Thymus (tissue), 11 donors: Measurements from ENCODE around the gene SNRNP40. TPM values are rescaled to one million over a fixed set of nuclear protein-coding genes. Genes with fewer than 3 reads are reported as not detected.
"Not testable (repeated sequence)": the region's sequence is repeated elsewhere in the genome, so short reads cannot be mapped to it uniquely, and the experiment has no call there.

Experiments
- DNase-seq, 9 donors: peaks; one replicate each; pipeline ENCODE4 v3.0.0-alpha.2; 2013; ENCODE audit warnings: low spot score in 9 of 9, low read depth in 6 of 9, missing footprints in 1 of 9
- H3K27ac ChIP-seq, 2 donors: one replicate each; pipeline ENCODE4 v1.5.1; 2013; ENCODE audit warnings: control low read depth in 1 of 2, low read depth in 1 of 2, low read length in 1 of 2, mild to moderate bottlenecking in 1 of 2, moderate library complexity in 1 of 2
- H3K27me3 ChIP-seq, 2 donors: one replicate each; pipeline ENCODE4 v1.5.1; 2013; ENCODE audit warnings: low read length in 1 of 2; ENCODE audit not compliant: control insufficient read depth in 2 of 2, insufficient read depth in 1 of 2
- H3K36me3 ChIP-seq, 2 donors: one replicate each; pipeline ENCODE4 v1.5.1; 2013; ENCODE audit warnings: low read length in 1 of 2, mild to moderate bottlenecking in 1 of 2, moderate library complexity in 1 of 2; ENCODE audit not compliant: control insufficient read depth in 2 of 2, insufficient read depth in 2 of 2
- H3K4me1 ChIP-seq, 2 donors: one replicate each; pipeline ENCODE4 v1.5.1; 2013; ENCODE audit warnings: low read length in 2 of 2; ENCODE audit not compliant: control insufficient read depth in 2 of 2, insufficient read depth in 2 of 2
- H3K4me3 ChIP-seq, 2 donors: one replicate each; pipeline ENCODE4 v1.5.1; 2013; ENCODE audit warnings: low read length in 2 of 2, control low read depth in 1 of 2, mild to moderate bottlenecking in 1 of 2
- H3K9me3 ChIP-seq, 2 donors: one replicate each; pipeline ENCODE4 v1.5.1; 2013; ENCODE audit warnings: low read length in 1 of 2, mild to moderate bottlenecking in 1 of 2; ENCODE audit not compliant: control insufficient read depth in 2 of 2, insufficient read depth in 1 of 2
- WGBS: extraction: QIAGEN DNeasy Blood & Tissue Kit; methylation state at CpG from one replicate; pipeline ENCODE4 v1.1.7; 2013; 5-methylcytosine and 5-hydroxymethylcytosine counted together
- polyA plus RNA-seq: library from polyadenylated mRNA; stranded (reverse); fragments of 200-250 nt; gene quantifications from one replicate; pipeline ENCODE4 v1.2.3, GENCODE V29; 2013
- total RNA-seq: library from RNA; stranded (reverse); fragments of 120-200 nt; gene quantifications from one replicate; pipeline ENCODE4 v1.2.4, GENCODE V29; 2013
- donor health status: healthy.

Gene SNRNP40
- total and polyA plus RNA-seq, 2 donors: 36.8 to 122 TPM

DNA sequence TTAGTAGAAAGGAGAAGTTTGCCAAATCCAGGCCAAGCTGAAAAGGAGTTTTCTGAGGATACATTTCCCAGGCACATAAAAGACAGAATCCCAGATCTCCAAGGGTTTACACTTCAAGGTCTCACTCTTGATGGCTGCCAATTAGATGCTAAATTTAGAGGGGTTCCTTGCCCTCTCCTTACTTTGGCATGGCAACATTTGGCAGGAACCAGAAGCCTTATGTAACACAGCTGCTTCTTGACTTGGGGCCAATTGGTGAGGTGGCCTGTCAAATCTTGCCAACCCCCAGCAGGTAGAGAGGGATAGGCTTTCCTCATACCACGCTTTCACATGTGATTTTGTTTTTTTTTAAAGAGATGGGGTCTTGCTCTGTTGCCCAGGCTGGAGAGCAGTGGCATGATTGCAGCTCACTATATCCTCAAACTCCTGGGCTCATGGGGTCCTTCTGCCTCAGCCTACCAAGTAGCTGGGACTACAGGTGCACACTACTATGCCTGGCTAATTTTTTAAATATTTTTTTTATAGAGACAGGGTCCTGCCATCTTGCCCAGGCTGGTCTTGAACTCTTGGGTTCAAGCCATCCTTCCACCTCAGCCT is 31.7 kb downstream of the SNRNP40 start:
- no peaks in the 10 kb centered on the region for H3K4me1 ChIP-seq
- H3K27me3 ChIP-seq: no peaks in the 10 kb centered on the region
- no peak overlapping the region for H3K27ac ChIP-seq
- DNase-seq: no peak
- H3K36me3 ChIP-seq: peaks cover 58 to 74% of the 10 kb centered on the region in 2 donors
- no peaks in the 10 kb centered on the region for H3K9me3 ChIP-seq
- H3K4me3 ChIP-seq: no peak overlapping the region
- 90% methylated on average over 1 of the region's 1 CpG for WGBS

DNA sequence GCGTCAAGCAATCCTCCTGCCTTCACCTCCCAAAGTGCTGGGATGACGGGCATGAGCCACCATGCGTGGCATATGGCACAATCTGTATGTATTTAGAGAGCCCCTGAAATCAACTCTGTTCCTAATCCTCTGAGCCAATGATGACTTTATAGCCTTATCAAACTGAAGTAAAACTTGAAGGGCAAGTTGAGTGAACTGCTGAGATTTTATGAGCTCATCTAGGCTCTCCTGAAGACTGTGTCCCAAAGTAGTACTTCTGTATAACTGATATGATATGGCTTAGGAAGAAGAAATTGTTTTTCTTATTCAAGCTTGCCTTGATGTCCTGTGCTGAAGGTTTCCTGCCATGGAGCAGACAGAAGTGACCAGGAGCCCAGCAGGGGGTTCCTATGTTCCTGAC is 33.2 kb downstream of the SNRNP40 start:
- 98% methylated on average over 3 of the region's 3 CpGs for WGBS
- H3K36me3 ChIP-seq: peaks cover 56 to 73% of the 10 kb centered on the region in 2 donors
- H3K27me3 ChIP-seq: no peaks in the 10 kb centered on the region
- H3K4me1 ChIP-seq: no peaks in the 10 kb centered on the region
- H3K27ac ChIP-seq: no peak overlapping the region
- DNase-seq: no peak
- no peaks in the 10 kb centered on the region for H3K9me3 ChIP-seq
- H3K4me3 ChIP-seq: no peak overlapping the region

DNA sequence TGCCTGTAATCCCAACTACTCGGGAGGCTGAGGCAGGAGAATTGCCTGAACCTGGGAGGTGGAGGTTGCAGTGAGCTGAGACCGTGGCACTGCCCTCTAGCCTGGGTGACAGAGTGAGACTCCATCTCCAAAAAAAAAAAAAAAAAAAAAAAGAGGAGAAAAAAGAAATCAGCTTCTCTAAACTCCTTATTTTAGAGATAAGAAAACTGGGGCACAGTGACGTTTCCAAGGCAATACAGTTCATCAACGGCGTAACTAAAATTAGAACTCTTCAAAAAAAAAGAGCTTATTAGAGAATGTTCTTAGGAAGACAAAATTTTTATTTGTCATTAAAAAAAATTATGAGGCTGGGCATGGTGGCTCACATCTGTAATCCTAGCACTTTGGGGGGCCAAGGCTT is 34.2 kb downstream of the SNRNP40 start:
- not testable (repeated sequence) for H3K4me3 ChIP-seq, H3K27ac ChIP-seq, H3K27me3 ChIP-seq, H3K4me1 ChIP-seq, DNase-seq, H3K9me3 ChIP-seq
- H3K36me3 ChIP-seq: peaks cover 56 to 77% of the 10 kb centered on the region in 2 donors
- WGBS: 98% methylated on average over 5 of the region's 5 CpGs

DNA sequence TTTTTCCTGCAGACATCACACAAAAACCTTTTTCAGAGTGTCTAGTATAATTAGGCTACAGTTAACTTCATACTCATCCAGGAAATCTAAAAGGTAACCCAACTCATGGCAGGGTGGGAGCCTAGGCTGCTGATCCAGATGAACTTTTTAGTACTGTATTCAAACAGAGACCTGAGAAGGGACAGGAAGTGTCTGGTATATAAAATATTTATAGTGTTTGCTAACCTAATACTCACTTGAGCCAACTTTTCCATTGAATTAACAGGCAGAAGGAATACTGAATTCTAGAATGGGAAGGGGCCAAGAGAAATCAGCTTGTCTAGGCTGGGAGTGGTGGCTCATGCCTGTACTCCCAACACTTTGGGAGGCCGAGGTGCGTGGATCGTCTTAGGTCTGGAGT is 34.7 kb downstream of the SNRNP40 start:
- Histone ChIP-seq H3K27ac (no peak overlapping the region), H3K36me3 (peaks cover 56 to 77% of the 10 kb centered on the region in 2 donors)

DNA sequence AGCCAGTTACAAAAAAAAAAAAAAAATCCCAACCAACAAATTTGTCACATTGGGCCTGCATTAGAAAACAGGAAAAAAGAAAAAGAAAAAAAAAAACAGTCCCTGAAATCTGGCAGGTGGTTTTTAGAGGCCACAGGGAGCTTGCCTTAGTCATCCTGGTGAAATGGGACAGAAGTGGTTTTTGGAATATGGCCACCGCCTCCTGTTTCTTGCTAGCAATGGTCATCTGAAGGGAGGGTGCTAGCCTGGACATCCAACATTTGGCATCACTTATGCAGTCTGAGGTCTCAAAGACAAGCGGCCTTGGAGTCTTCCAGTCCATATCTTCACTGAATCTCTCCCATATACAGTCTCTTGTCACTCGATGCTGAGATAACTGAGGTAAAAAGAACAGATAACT is 36.8 kb downstream of the SNRNP40 start:
- 96% methylated on average over 3 of the region's 3 CpGs for WGBS
- Histone ChIP-seq H3K27me3 (no peaks in the 10 kb centered on the region), H3K4me1 (no peaks in the 10 kb centered on the region), H3K9me3 (no peaks in the 10 kb centered on the region), H3K36me3 (peaks cover 43 to 66% of the 10 kb centered on the region in 2 donors), H3K27ac (no peak overlapping the region), H3K4me3 (no peak overlapping the region)
- no peak for DNase-seq

More for the DNA sequence above, 34.7 kb downstream of the SNRNP40 start:
- 97% methylated on average over 3 of the region's 3 CpGs for WGBS
- no peaks in the 10 kb centered on the region for H3K9me3 ChIP-seq
- H3K4me1 ChIP-seq: no peaks in the 10 kb centered on the region
- no peak for DNase-seq
- no peak overlapping the region for H3K4me3 ChIP-seq
- no peaks in the 10 kb centered on the region for H3K27me3 ChIP-seq

DNA sequence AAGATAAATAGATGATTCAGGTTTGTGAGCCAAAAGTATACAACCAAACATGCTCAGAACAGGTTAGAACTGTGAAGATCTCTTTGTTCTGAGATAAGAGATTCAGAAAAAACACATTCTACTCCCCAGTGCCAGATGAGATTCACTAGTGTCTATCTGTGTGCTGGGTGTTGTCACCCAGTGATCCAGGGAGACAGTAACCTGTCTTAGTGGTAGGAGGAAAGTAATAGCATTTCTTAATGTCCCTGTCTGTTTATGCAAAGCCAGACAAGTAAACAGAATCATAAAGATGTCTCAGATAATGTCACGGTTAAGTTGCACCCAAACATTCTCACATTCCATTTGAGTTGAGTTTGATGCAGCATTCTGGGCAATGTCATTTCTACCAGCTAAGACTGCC is 38.0 kb downstream of the SNRNP40 start:
- peaks cover 39 to 57% of the 10 kb centered on the region in 2 donors for H3K36me3 ChIP-seq
- WGBS: 99% methylated on average over 1 of the region's 1 CpG
- H3K4me3 ChIP-seq: no peak overlapping the region
- DNase-seq: no peak
- no peaks in the 10 kb centered on the region for H3K9me3 ChIP-seq
- H3K27me3 ChIP-seq: no peaks in the 10 kb centered on the region
- H3K27ac ChIP-seq: no peak overlapping the region
- H3K4me1 ChIP-seq: no peaks in the 10 kb centered on the region

DNA sequence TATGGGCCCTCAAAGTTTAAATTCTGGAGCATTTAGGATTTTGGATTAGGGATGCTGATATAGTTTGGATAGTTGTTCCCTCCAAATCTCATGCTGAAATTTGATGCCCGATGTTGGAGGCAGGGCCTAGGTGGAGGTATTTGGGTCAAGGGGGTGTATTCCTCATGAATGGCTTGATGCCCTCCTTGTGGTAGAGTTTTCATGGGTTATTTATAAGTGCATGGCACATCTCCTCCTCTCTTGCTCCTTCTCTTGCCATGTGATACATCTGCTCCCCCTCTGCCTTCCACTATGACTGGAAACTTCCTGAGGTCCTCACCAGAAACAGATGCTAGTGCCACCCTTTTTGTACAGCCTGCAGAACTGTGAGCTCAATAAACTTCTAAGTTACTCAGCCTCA is 39.4 kb downstream of the SNRNP40 start:
- H3K4me1 ChIP-seq: no peaks in the 10 kb centered on the region
- H3K9me3 ChIP-seq: no peaks in the 10 kb centered on the region
- peaks cover 34 to 48% of the 10 kb centered on the region in 2 donors for H3K36me3 ChIP-seq
- WGBS: 100% methylated on average over 1 of the region's 1 CpG
- no peaks in the 10 kb centered on the region for H3K27me3 ChIP-seq
- DNase-seq: no peak
- no peak overlapping the region for H3K27ac ChIP-seq
- H3K4me3 ChIP-seq: no peak overlapping the region

DNA sequence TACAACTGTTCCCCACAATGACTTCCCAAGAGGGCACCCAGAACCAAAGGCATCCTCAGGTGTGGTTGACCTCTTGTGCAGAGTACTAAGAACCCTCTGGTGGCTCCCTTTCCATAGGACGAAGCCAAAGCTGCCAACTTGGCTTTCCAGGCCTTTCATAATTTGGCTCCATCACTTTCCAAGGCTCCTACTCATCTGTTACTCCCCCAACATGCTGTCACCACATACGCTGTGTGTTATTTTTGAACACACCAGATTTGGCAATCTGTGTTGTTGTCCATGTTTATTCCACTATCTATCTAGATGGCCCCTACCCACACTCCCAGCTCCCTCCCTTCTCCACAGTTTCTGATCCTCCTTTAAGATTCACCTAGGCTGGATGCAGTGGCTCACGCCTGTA is 46.7 kb downstream of the SNRNP40 start:
- H3K27me3 ChIP-seq: no peaks in the 10 kb centered on the region
- no peaks in the 10 kb centered on the region for H3K4me1 ChIP-seq
- H3K9me3 ChIP-seq: no peaks in the 10 kb centered on the region
- H3K27ac ChIP-seq: no peak overlapping the region
- no peak overlapping the region for H3K4me3 ChIP-seq
- no peak for DNase-seq
- 96% methylated on average over 3 of the region's 3 CpGs for WGBS
- no peaks in the 10 kb centered on the region for H3K36me3 ChIP-seq

DNA sequence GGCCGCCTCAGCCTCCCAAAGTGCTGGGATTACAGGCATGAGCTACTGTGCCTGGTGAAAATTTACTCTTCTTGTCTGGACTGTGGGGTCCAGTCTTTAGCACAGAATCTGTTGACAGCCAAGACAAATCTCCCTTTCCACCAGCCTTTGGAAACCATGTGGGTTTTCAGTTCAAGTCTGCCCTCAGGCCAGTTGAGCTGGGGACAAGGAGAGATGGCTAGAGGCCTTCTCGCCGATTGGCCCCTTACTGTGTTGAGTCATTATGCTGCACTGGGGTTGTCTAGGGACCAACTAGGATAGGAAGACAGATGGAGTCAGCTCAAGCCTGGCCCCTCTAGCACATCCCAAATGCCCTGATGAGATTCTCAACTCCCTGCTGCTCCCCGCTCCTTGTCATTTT is 48.3 kb downstream of the SNRNP40 start:
- Histone ChIP-seq H3K36me3 (no peaks in the 10 kb centered on the region), H3K9me3 (no peaks in the 10 kb centered on the region), H3K27ac (no peak overlapping the region), H3K4me3 (no peak overlapping the region), H3K4me1 (no peaks in the 10 kb centered on the region), H3K27me3 (peaks cover 0 to 6% of the 10 kb centered on the region in 2 donors)
- WGBS: 96% methylated on average over 4 of the region's 4 CpGs
- no peak for DNase-seq
